DMS 273 (cell line): ENCODE data around the gene ATP8B4.
A peak's percentile ranks its signal among the peaks of the same experiment; 100 is the strongest.

Experiments used
- DNase-seq: peaks from one replicate; lab custom pipeline; 2025; ENCODE audit not compliant: unreplicated experiment; lab: John Stamatoyannopoulos, UW

The ATP8B4 gene

GRCh38 chr15:50065279-50065678, 53.8 kb downstream of the ATP8B4 start:
- DNase-seq: no peak

DNA sequence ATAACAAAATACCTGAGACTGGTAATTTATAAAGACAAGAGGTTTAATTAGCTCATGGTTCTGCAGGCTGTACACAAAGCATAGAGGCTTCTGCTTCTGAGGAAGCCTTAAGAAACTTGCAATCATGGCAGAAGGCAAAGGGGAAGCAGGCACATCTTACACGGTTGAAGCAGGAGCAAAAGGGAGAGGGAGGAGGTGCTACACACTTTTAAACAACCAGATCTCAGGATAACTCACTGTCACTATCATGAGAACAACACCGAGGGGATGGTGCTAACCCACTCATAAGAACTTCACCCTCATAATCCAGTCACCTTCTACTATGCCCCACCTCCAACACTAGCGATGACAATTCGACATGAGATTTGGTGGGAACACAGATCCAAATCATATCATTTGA, 54.4 kb downstream of the ATP8B4 start:
- no peak for DNase-seq

GRCh38 chr15:50063226-50063625, 55.8 kb downstream of the ATP8B4 start:
- no peak for DNase-seq

GRCh38 chr15:50061503-50061902, 57.5 kb downstream of the ATP8B4 start:
- no peak for DNase-seq

DNA sequence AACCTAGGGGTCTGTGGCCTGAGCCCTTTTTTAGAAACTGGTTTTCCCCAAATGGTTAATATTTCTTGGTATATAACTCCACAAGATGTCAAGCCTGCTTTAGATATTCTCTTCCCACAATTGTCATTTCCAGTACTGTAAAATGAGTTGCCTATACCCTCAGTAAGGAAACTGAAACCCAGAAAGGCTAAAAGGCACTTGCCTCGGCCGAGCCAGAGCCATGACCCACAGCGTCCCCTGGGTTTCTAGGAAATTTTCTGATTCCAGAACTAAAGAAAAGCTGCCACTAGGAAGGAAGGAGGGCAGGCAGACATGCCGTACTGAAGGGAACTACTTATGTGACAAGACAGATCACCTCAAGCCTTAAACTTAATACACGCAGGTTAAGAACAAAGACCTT, 59.1 kb downstream of the ATP8B4 start:
- no peak for DNase-seq

DNA sequence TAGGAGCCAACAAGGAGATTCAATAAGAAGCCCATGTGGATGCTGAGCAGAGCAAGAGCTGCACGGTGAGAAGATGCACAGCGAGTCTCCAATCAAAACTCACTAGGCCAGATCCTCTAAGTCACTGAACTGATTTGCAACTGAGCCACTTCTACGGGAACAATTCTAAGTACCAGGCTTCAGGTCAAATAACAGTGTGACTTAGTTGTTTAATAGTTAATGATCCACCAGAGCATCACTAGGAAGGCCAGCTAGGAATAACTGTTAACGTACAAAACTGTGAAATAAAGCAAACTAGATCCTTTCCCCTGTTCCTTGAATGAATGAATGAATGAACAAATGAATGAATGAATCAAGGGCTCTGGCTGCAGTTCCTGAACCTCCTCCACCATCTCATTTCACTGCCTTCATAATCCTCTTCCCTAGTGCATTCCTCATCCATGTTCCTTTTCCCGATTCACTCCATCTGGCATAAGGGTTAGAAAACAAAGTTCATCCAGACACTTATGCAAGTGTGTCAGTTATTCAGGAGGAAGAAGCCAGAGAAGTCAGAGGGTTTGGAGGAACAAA, 59.7 kb downstream of the ATP8B4 start:
- DNase-seq: no peak

- peak; percentile 19 for DNase-seq
Observed at GRCh38 chr15:50057905-50058639, 61.0 kb downstream of the ATP8B4 start.

GRCh38 chr15:50057196-50057595, 61.8 kb downstream of the ATP8B4 start:
- no peak for DNase-seq

GRCh38 chr15:50055750-50056157, 63.3 kb downstream of the ATP8B4 start:
- DNase-seq: no peak

DNA sequence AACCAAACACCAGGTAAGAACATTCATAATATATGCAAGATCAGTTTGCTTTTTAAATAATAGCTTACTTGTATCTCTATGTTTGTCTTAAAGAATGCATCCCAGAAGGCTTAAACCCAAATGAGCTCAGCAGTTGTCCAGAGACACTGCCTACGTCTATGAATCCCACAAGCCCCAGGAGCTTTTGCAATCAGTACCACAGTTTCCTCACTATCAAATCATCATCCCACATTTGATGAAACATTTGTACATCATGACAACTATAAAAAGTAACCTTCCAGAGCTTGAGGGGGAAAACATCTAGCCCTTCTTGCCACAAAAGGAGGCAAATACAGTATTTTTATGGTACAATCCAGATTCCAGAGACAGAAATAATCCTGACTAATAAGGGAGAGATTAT, 63.7 kb downstream of the ATP8B4 start:
- no peak for DNase-seq

GRCh38 chr15:50053055-50053856, 65.8 kb downstream of the ATP8B4 start:
- no peak for DNase-seq

- DNase-seq: peak; percentile 56
Observed at GRCh38 chr15:50051811-50052419, 67.1 kb downstream of the ATP8B4 start.

DNA sequence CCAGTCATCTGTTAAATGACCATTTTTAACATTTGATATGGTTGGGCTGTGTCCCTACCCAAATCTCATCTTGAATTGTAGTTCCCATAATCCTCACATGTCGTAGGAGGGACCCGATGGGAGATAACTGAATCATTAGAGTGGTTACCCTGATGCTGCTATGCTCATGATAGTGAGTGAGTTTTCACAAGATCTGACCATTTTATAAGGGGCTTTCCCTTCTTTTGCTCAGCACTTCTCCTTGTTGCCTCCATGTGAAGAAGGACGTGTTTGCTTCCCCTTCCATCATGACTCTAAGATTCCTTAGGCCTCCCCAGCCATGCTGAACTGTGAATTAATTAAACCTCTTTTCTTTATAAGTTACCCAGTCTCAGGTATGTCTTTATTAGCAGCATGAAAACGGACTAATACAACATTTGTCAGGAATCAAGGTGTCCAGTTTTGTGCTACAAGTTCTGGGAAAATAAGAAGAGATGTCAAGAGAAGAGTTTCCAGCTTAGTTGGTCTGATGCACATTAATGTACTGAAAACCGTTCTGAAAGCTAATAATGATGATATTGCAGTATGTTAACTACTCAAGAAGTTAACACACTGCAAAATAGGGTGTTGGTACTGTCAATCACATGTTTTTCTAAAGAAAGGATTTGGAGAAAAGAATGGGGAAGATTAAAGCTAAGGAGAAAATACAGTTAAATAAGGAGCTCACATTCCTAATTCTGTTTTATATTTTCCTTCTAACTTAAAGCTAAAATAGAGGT, 67.9 kb downstream of the ATP8B4 start:
- DNase-seq: no peak

DNA sequence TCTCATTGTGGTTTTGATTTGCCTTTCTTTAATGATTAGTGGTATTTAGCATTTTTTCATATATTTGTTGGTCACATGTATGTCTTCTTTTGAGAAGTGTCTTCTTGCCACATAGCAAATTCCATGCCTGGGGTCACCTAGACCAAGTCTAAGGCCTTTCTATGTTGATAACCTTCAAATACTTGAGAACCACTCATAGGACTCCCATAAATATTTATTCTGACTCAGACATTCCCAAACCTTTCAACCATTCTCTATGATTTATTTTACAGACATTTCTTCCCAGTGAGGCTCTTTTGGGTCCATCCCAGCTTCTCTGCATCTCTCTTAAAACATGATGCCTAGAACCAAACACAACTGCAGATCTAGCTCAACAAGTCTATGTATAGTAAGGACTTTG, 69.2 kb downstream of the ATP8B4 start:
- DNase-seq: no peak

- DNase-seq: no peak
Observed at GRCh38 chr15:50046867-50047266, 72.2 kb downstream of the ATP8B4 start.

DNA sequence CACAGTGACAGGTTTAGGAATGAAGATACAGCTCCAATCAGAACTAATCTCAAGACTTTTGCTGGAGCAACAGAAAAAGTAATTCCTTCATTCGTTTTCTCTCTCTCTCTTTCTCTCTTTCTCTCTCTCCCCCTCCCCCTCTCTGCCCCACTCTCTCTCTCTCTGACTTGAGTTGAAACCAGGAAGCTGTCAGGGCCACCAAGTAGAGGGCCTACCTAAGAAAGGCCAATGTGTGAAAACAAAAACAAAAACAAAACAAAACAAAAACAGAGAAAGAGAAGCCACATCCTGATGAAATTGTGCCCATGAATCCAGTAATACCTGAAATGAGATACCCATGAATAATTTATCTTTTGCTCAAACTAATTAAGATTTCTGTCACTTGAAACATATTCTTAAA, 72.9 kb downstream of the ATP8B4 start:
- DNase-seq: no peak

GRCh38 chr15:50044904-50045303, 74.1 kb downstream of the ATP8B4 start:
- no peak for DNase-seq

DNA sequence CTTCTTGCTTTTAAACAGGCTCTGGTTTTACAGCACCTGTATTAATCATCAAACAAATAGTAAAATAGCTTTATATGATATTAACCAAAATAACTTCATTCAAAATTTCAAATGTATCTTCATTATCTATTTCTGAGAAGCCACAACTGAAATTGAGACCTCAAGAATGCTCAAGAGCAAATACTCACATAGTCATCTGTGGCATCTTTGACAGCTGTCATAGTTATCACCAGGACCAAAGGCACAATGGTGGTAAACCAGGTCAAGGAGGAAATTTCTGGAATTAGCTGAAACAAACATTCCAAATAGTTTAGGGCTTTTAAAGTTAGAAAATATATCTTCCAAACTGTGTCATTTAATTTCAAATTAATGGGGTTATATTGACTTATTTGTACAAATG, 74.6 kb downstream of the ATP8B4 start:
- no peak for DNase-seq

- no peak for DNase-seq
Observed at GRCh38 chr15:50042775-50043174, 76.3 kb downstream of the ATP8B4 start.

DNA sequence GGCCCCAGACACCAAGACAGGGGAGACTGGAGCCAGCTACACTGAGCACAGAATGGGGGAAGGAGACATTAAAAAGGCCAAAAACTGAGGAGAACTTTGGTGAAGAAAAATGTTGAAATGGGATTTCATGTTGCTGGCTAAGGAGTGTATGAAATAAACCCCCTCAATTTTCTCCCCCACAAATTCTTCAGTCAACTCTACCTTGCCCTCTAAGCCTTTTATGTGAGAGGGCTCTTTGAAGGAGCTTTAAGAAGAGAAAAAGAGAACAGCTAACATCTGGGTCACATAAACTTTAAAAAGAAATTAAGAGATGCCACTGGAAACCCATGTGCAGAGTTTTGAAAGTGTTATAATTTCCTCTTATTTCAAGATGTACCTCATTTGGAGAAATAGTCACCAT, 88.6 kb downstream of the ATP8B4 start:
- no peak for DNase-seq

GRCh38 chr15:50028326-50028725, 90.7 kb downstream of the ATP8B4 start:
- DNase-seq: no peak
